A172 (cell line): Measurements from ENCODE around the gene PCNX1. TPM values are rescaled to one million over a fixed set of nuclear protein-coding genes. Genes with fewer than 3 reads are reported as not detected.

Experiments
- DNase-seq: peaks from one replicate; pipeline ENCODE4 v3.0.0-alpha.2; 2015; ENCODE audit warnings: low spot score
- total RNA-seq: library from RNA; depleted of rRNA; stranded (reverse); fragments of >200 nt; shearing (Covaris generic); gene quantifications from 2 replicates; pipeline ENCODE4 v1.2.3, GENCODE V29; 2014; rRNA removed

Gene PCNX1
- total RNA-seq, 1 experiment from 2014 or later = 11.8 TPM

DNA sequence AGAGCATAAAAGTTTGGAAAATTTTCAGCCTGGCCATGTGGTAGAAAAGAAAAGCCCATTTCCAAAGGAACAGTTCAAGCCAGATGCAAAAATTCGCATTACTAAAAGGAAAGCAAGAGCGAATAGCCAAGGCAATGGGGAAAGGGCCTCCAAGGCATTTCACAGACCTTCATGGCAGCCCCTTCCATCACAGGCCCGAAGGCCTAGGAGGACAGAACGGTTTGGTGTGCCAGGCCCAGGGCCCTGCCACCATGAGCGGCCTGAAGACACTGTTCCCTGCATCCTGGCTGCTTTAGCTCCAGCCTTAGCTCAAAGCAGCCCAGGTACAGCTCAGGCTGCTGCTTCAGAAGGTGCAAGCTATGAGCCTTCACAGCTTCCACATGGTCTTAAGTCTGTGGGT is 243.5 kb downstream of the PCNX1 start:
- no peak for DNase-seq

DNA sequence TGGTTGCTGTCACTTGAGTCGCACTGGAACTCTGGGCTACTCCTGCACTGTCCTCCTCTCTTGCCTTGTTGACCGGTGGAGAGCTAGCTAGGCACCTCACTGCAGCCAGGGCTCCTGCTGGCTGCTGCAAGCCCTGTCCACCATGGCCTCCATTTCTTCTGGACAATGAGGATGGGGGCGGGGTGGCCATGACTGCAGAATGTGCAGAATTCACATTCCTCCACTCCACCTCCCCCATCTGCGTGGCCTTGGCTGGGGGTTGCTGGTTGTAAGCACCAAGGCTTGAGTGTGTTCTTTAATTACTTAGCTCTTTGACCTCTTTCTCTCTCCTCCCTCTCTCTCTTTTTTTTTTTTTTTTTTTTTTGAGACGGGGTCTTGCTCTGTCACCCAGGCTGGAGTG is 248.5 kb downstream of the PCNX1 start:
- DNase-seq = no peak

DNA sequence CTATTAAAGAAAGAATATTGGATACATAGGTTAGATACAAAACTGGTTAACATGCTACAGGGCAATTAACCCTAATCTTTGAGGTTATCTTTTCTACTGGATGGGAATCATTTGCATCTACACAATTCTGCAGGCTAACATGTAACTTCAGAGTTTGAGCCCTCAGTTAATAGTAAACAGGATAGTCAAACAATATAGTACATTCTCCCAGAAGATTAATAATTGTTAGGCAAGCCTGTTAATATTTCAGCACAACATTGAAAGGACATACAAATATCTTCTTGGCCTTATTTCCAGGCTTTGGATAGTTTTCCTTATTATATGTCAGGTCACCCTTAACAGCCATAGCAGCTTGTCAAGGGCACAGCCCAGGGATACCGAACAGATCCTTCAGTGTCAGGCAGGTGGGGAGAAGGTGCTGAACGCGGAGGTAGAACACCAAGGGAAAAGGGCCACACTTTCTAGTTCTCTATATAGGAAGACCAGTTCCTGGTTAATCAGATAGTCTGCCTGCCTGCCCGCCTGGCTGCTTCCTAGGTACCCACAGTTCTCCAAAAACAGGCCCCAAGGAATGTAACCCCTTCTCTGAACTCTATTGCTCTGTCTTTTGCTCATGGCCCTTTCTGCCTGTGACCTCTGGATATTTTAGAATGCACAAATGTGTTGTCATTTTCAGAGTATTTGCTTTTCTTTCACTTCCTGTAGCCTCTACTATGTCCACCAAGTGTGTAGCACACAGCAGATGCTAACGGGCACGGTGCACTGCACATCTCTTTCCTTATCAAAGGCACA is 256.0 kb downstream of the PCNX1 start:
- no peak for DNase-seq

DNA sequence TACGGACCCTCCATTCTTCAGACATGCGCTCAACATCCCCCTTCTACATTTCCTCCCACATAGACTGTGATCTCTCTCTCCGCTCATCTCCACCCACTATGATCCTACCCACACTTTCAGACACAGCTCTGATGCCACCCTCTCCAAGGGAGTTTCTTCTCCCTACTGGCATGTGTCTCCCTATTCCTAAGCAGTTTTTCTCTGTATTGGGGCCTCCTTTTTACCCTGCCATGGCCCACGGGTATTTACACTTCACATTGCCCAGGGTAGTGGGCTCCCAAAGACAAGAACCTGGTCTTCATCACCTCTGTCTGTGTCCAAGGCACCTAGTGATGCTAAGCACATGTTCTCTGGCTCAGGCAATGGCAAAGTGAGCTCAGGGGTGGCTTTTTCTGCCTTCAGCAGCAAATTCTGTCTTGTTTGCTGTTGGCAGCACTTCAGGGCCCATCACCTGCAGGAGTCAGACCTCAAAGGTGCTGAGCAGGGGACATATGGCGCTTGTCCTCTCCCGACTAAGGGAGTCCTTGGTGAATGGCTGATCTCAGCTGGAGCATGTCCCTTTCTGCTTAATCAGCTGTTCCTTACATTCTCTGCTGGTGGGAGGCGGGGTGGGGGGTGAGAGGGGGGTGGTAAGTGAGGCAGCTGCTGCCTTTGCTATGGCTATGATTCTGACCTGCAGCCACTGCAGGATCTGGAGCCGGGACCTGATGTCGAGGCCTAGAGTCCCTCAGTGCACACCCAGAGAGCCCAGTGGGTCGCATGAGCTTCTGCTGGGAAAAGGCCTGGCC is 256.8 kb downstream of the PCNX1 start:
- DNase-seq = no peak

Other genes starting within 250 kb of the PCNX1 start
- gene MAP3K9, start 97.9 kb upstream of the PCNX1 start, total RNA-seq = 2.1 and 2.9 TPM in 2 replicates